OCI-LY1 (cell line): ENCODE measurements around the gene DENND10.
A peak's percentile ranks its signal among the peaks of the same experiment; 100 is the strongest.

ENCODE experiments used
- H2AFZ ChIP-seq: fragments of 200-600 bp; sonication (generic), shearing (Covaris generic); 2 replicates; pipeline ENCODE4 v1.6.0; 2014; ENCODE audit warnings: antibody characterized with exemption, mild to moderate bottlenecking, low read length
- H3F3A ChIP-seq: fragments of 200-600 bp; sonication (generic), shearing (Covaris generic); 2 replicates; pipeline ENCODE4 v1.6.0; 2014; ENCODE audit warnings: mild to moderate bottlenecking, antibody characterized with exemption, low read length, moderate library complexity; ENCODE audit not compliant: insufficient read depth
- H3K27ac ChIP-seq: fragments of 200-600 bp; sonication (generic); 2 replicates; pipeline ENCODE4 v1.5.1; 2014; ENCODE audit warnings: low read length, mixed run types, mild to moderate bottlenecking, low read depth; ENCODE audit not compliant: poor library complexity, severe bottlenecking
- H3K27me3 ChIP-seq: fragments of 200-600 bp; sonication (generic); 2 replicates; pipeline ENCODE4 v1.6.0; 2014; ENCODE audit warnings: antibody characterized with exemption, mild to moderate bottlenecking, low read length, moderate library complexity; ENCODE audit not compliant: insufficient read depth
- H3K36me3 ChIP-seq: fragments of 200-600 bp; sonication (generic); 2 replicates; pipeline ENCODE4 v1.6.1; 2014; ENCODE audit warnings: mild to moderate bottlenecking, antibody characterized with exemption, low read length, moderate library complexity, mixed read lengths; ENCODE audit not compliant: insufficient read depth
- H3K4me1 ChIP-seq: fragments of 200-600 bp; sonication (generic); 2 replicates; pipeline ENCODE4 v1.5.1; 2014; ENCODE audit warnings: mild to moderate bottlenecking, low read length, moderate library complexity; ENCODE audit not compliant: insufficient read depth, severe bottlenecking
- H3K4me2 ChIP-seq: fragments of 200-600 bp; sonication (generic), shearing (Covaris generic); 2 replicates; pipeline ENCODE4 v1.6.1; 2014; ENCODE audit warnings: low read length
- H3K4me3 ChIP-seq: fragments of 200-600 bp; sonication (generic); 2 replicates; pipeline ENCODE4 v1.5.1; 2014; ENCODE audit warnings: low read length, low read depth, mild to moderate bottlenecking, mixed read lengths; ENCODE audit not compliant: poor library complexity, severe bottlenecking
- H3K79me2 ChIP-seq: fragments of 200-600 bp; shearing (Covaris generic); 2 replicates; pipeline ENCODE4 v1.6.1; 2016; ENCODE audit warnings: mixed run types, low read length, mixed read lengths; ENCODE audit not compliant: insufficient read depth
- H3K9ac ChIP-seq: fragments of 200-600 bp; sonication (generic), shearing (Covaris generic); 2 replicates; pipeline ENCODE4 v1.6.1; 2014; ENCODE audit warnings: mild to moderate bottlenecking, low read length, mixed read lengths
- H3K9me2 ChIP-seq: fragments of 200-600 bp; sonication (generic), shearing (Covaris generic); 2 replicates; pipeline ENCODE4 v1.6.1; 2014; ENCODE audit warnings: low read depth, mild to moderate bottlenecking, low read length, mixed read lengths
- H3K9me3 ChIP-seq: fragments of 200-600 bp; shearing (Covaris generic); 2 replicates; pipeline ENCODE4 v1.6.1; 2014; ENCODE audit warnings: low read length, mixed read lengths
- H4K20me1 ChIP-seq: fragments of 200-600 bp; sonication (generic), shearing (Covaris generic); 2 replicates; pipeline ENCODE4 v1.6.0; 2016; ENCODE audit warnings: mild to moderate bottlenecking, low read length; ENCODE audit not compliant: insufficient read depth
- CTCF ChIP-seq: fragments of 200-600 bp; sonication (generic), shearing (Covaris generic); IDR thresholded peaks from 2 replicates; pipeline ENCODE4 v1.5.1; 2017; ENCODE audit warnings: mild to moderate bottlenecking, antibody characterized with exemption, low read length, moderate library complexity, mixed read lengths
- EZH2 ChIP-seq: fragments of 200-600 bp; sonication (generic), shearing (Covaris generic); IDR thresholded peaks from 2 replicates; pipeline ENCODE4 v1.8.0; 2017; ENCODE audit warnings: borderline replicate concordance, mixed run types, mild to moderate bottlenecking, antibody characterized with exemption, low read length, moderate library complexity, mixed read lengths

DENND10 gene

GRCh38 chr10:119100434-119101238, 3.3 kb upstream of the DENND10 start:
- H3K36me3 ChIP-seq = no peaks in the 10 kb centered on the region
- no peaks in the 10 kb centered on the region for H3K9me2 ChIP-seq
- H3K4me1 ChIP-seq = peaks cover 32% of the 10 kb centered on the region
- H3K9me3 ChIP-seq = no peaks in the 10 kb centered on the region
- H3K79me2 ChIP-seq = no peaks in the 10 kb centered on the region
- no peak overlapping the region for H3K27ac ChIP-seq
- H3K27me3 ChIP-seq = no peaks in the 10 kb centered on the region
- H2AFZ ChIP-seq = no peak overlapping the region
- no peaks in the 10 kb centered on the region for H4K20me1 ChIP-seq
- no peak overlapping the region for H3K9ac ChIP-seq
- H3K4me3 ChIP-seq = no peak overlapping the region
- no peaks in the 10 kb centered on the region for H3F3A ChIP-seq
- no peak for TF ChIP-seq CTCF
- no peak for TF ChIP-seq EZH2
- H3K4me2 ChIP-seq = no peak overlapping the region

DNA sequence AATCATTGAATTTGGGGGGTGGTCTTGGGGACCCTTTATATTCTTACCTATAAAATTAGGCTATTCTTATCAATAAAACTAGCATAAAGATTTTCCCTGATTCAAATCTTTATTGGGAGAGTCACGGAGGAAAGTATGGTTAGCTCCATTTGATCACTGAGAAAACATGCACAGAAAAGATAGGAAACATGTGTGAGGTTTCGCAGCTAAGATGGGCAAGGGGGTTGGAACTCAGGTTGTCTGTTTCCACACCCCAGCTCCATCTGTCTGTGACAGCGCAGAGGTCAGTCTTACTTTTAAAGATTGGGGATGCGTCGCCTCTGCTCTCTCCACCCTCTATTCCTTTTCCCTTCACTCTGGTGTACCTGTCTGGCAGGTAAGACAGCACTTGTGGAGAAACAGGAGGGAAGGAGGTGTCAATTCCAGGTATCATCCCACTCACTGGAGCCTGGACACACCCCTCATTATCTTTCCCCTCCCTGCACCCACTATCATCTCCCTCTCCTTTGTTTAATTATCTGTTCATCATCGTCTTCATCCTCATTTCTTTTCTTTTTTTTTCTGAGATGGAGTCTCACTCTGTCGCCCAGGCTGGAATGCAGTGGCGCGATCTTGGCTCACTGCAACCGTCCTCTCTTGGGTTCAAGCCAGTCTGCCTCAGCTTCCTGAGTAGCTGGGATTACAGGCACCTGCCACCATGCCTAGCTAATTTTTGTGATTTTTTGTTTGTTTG, 2.4 kb upstream of the DENND10 start:
- no peaks in the 10 kb centered on the region for H3K9me3 ChIP-seq
- H2AFZ ChIP-seq = peak overlapping the region; percentile 92; the same call in 1 of the 2 replicates
- H3K4me3 ChIP-seq = peak overlapping the region; percentile 46
- no peaks in the 10 kb centered on the region for H3K36me3 ChIP-seq
- peak overlapping the region; percentile 64 for H3K27ac ChIP-seq
- no peaks in the 10 kb centered on the region for H3K79me2 ChIP-seq
- H3K4me2 ChIP-seq = peak overlapping the region; percentile 83
- H3K9ac ChIP-seq = peak overlapping the region; percentile 51; the same call in 1 of the 2 replicates
- H3F3A ChIP-seq = no peaks in the 10 kb centered on the region
- TF ChIP-seq CTCF (no peak), EZH2 (no peak)
- H3K4me1 ChIP-seq = peaks cover 32% of the 10 kb centered on the region
- H4K20me1 ChIP-seq = no peaks in the 10 kb centered on the region
- no peaks in the 10 kb centered on the region for H3K27me3 ChIP-seq
- no peaks in the 10 kb centered on the region for H3K9me2 ChIP-seq

DNA sequence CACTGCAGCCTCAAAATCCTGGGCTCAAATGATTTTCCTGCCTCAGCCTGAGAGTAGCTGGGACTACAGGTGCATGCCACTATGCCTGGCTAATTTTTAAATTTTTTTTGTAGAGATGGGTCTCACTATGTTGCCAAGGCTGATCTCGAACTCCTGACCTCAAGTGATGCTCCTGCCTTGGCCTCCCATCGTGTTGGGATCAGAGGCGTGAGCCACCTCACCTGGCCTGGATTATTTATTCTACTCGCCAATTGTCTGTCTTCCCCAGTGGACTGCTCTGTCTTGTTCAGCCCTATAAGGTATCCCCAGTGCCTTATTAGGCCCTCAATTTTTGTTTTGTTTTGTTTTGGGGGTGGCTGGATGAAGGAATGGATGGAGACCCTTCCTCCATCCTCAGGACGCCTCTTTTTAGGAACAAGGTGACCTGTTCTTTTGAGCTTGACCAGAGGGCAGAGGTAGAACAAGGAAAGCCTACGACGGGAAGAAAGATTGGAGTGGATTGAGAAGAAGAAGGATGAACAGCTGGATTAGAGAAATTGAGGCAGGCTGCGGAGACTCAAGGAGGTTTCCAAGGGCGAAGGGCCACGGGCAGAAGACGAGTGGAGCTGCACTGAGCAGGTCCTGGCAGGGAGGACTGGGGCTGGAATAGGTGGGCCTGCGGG, 541 bp upstream of the DENND10 start:
- TF ChIP-seq CTCF (no peak), EZH2 (no peak)
- no peaks in the 10 kb centered on the region for H3K9me2 ChIP-seq
- no peaks in the 10 kb centered on the region for H3F3A ChIP-seq
- no peaks in the 10 kb centered on the region for H3K36me3 ChIP-seq
- H3K9ac ChIP-seq = no peak overlapping the region; the same call in 1 of the 2 replicates
- H2AFZ ChIP-seq = no peak overlapping the region
- peak overlapping the region; percentile 64 for H3K27ac ChIP-seq
- H3K4me1 ChIP-seq = peaks cover 32% of the 10 kb centered on the region
- H4K20me1 ChIP-seq = no peaks in the 10 kb centered on the region
- no peaks in the 10 kb centered on the region for H3K27me3 ChIP-seq
- no peaks in the 10 kb centered on the region for H3K79me2 ChIP-seq
- peak overlapping the region; percentile 29 for H3K4me3 ChIP-seq
- H3K4me2 ChIP-seq = 0 out of 2 replicates have a peak overlapping the region, but pooled peaks have one; percentile 25
- no peaks in the 10 kb centered on the region for H3K9me3 ChIP-seq
